HCT116 (cell line): Measurements from ENCODE around the gene KRIT1. TPM values are rescaled to one million over a fixed set of nuclear protein-coding genes. Genes with fewer than 3 reads are reported as not detected.

Source experiments
- ATAC-seq: fragments of 200-7000 bp; cut with Tn5 transposase; 2 replicates; pipeline ENCODE4 v1.9.1; 2020; ENCODE audit warnings: mild to moderate bottlenecking, moderate library complexity
- BruUV-seq: library from RNA; stranded (reverse); fragments of 400-500 nt; replicated peaks from 2 replicates; lab custom pipeline; 2021; lab: Mats Ljungman, UMichigan
- CTCF ChIA-PET: fragments of 300-600 bp; sonication (Branson Sonifier 250); formaldehyde crosslinking; loops from one replicate; lab custom pipeline; 2021; ENCODE audit warnings: antibody characterized with exemption; lab: Charles Lee
- POLR2A ChIA-PET: fragments of 300-600, 350-600 bp; sonication (Branson Sonifier 250); formaldehyde crosslinking; loops from one replicate; lab custom pipeline; 2021; ENCODE audit warnings: antibody characterized with exemption; lab: Charles Lee
- RAD21 ChIA-PET, 2 experiments: fragments of 300-600 bp; sonication (Branson Sonifier 250); formaldehyde crosslinking; loops; one replicate each; lab custom pipeline; 2023; ENCODE audit warnings: low total read pairs in 2 of 2; ENCODE audit not compliant: uncharacterized antibody in 2 of 2, unreplicated experiment in 2 of 2, low non-redundant PET in 1 of 2; lab: Charles Lee
- DNase-seq: peaks from one replicate; pipeline ENCODE4 v3.0.0-alpha.2; 2010; ENCODE audit warnings: low read depth, low spot score
- H2AFZ ChIP-seq: fragments of 200-600 bp; shearing (Covaris generic), sonication (generic); 2 replicates; pipeline ENCODE4 v1.6.1; 2017; ENCODE audit warnings: low read depth, mixed run types, mixed read lengths, antibody characterized with exemption, low read length; ENCODE audit not compliant: poor library complexity, severe bottlenecking
- H3K27ac ChIP-seq: 2 replicates; pipeline ENCODE4 v1.5.1; 2012; ENCODE audit warnings: low read depth, low read length
- H3K27me3 ChIP-seq: fragments of 200-600 bp; sonication (generic); 2 replicates; pipeline ENCODE4 v1.6.1; 2016; ENCODE audit warnings: mixed run types, low read length, mixed read lengths; ENCODE audit not compliant: insufficient read depth
- H3K36me3 ChIP-seq, 2 experiments: fragments of 200-500 bp in 1 of 2; fragments of 200-600 bp in 1 of 2; sonication (Bioruptor generic) in 1 of 2; sonication (generic) in 1 of 2; 2 replicates each; pipeline versions ENCODE4 v1.5.1 to v1.6.1; 2014 to 2016; ENCODE audit warnings: low read length in 2 of 2, inconsistent platforms in 1 of 2, mixed read lengths in 1 of 2, mixed run types in 1 of 2; ENCODE audit not compliant: insufficient read depth in 2 of 2, control insufficient read depth in 1 of 2
- H3K4me1 ChIP-seq, 2 experiments: fragments of 200-600 bp in 1 of 2; sonication (generic) in 1 of 2; 2 replicates each; pipeline versions ENCODE4 v1.5.1 to v1.6.1; 2012 to 2017; ENCODE audit warnings: low read length in 2 of 2, inconsistent platforms in 1 of 2, mild to moderate bottlenecking in 1 of 2, mixed read lengths in 1 of 2, mixed run types in 1 of 2, moderate library complexity in 1 of 2; ENCODE audit not compliant: insufficient read depth in 2 of 2, control insufficient read depth in 1 of 2
- H3K4me2 ChIP-seq: fragments of 200-600 bp; sonication (generic); 2 replicates; pipeline ENCODE4 v1.6.1; 2017; ENCODE audit warnings: mixed run types, low read length, mixed read lengths
- H3K4me3 ChIP-seq, 2 experiments: fragments of 200-600 bp in 1 of 2; sonication (generic) in 1 of 2; replicated peaks in 1 of 2; 2 replicates each; pipeline ENCODE4 v1.5.1; 2011 to 2016; ENCODE audit warnings: low read length in 2 of 2, control low read depth in 1 of 2, low read depth in 1 of 2, mild to moderate bottlenecking in 1 of 2, mixed read lengths in 1 of 2, mixed run types in 1 of 2
- H3K79me2 ChIP-seq: fragments of 200-600 bp; sonication (generic); 2 replicates; pipeline ENCODE4 v1.6.1; 2017; ENCODE audit warnings: mild to moderate bottlenecking, mixed run types, low read length, moderate library complexity, mixed read lengths; ENCODE audit not compliant: insufficient read depth
- H3K9ac ChIP-seq: fragments of 200-600 bp; sonication (generic); 2 replicates; pipeline ENCODE4 v1.6.1; 2016; ENCODE audit warnings: low read length, mixed read lengths
- H3K9me2 ChIP-seq: fragments of 200-600 bp; sonication (generic), shearing (Covaris generic); 2 replicates; pipeline ENCODE4 v1.6.1; 2017; ENCODE audit warnings: mixed run types, mild to moderate bottlenecking, moderate library complexity; ENCODE audit not compliant: insufficient read depth
- H3K9me3 ChIP-seq, 2 experiments: fragments of 200-500 bp in 1 of 2; fragments of 200-600 bp in 1 of 2; sonication (Bioruptor generic) in 1 of 2; sonication (generic) in 1 of 2; 2 replicates each; pipeline ENCODE4 v1.6.1; 2014 to 2017; ENCODE audit warnings: low read length in 2 of 2, mixed read lengths in 2 of 2, inconsistent platforms in 1 of 2, low read depth in 1 of 2, mild to moderate bottlenecking in 1 of 2, mixed run types in 1 of 2, moderate library complexity in 1 of 2; ENCODE audit not compliant: control insufficient read depth in 1 of 2, insufficient read depth in 1 of 2
- H4K20me1 ChIP-seq: fragments of 200-600 bp; sonication (generic), shearing (Covaris generic); 2 replicates; pipeline ENCODE4 v1.6.1; 2017; ENCODE audit warnings: mixed run types, mild to moderate bottlenecking, moderate library complexity; ENCODE audit not compliant: insufficient read depth
- EGR1 ChIP-seq: IDR thresholded peaks from 2 replicates; pipeline ENCODE4 v1.6.1; 2012; ENCODE audit warnings: low read depth
- EZH2 ChIP-seq: fragments of 200-600 bp; sonication (generic); IDR thresholded peaks from 2 replicates; pipeline ENCODE4 v1.6.1; 2017; ENCODE audit warnings: antibody characterized with exemption, mixed run types
- FOSL1 ChIP-seq: IDR thresholded peaks from 2 replicates; pipeline ENCODE4 v1.6.1; 2012; ENCODE audit warnings: low read depth
- POLR2A ChIP-seq: IDR thresholded peaks from 2 replicates; pipeline ENCODE4 v1.7.0; 2011; ENCODE audit warnings: borderline replicate concordance; ENCODE audit not compliant: insufficient read depth, insufficient read length; ENCODE audit errors: extremely low read depth
- RAD21 ChIP-seq: IDR thresholded peaks from 2 replicates; pipeline ENCODE4 v1.6.1; 2012; ENCODE audit warnings: low read depth, mild to moderate bottlenecking
- SP1 ChIP-seq: IDR thresholded peaks from 2 replicates; pipeline ENCODE4 v1.6.1; 2012; ENCODE audit warnings: low read depth
- ZNF274 ChIP-seq: fragments of 200-500 bp; sonication (Bioruptor generic); IDR thresholded peaks from 2 replicates; pipeline ENCODE4 v1.6.1; 2014; ENCODE audit warnings: mild to moderate bottlenecking, low read depth, low read length, inconsistent platforms
- intact Hi-C: fragments of 100-400 bp; cut with micrococcal nuclease; formaldehyde crosslinking; loops from 2 replicates; pipeline ENCODE4 v1.10.0; 2022
- total RNA-seq: library from RNA; stranded (reverse); gene quantifications from one replicate; pipeline ENCODE4 v1.2.1, GENCODE V29; 2021; ENCODE audit not compliant: unreplicated experiment
- TF ChIP-seq, protein P1 (sequence below): IDR thresholded peaks from 2 replicates; pipeline ENCODE4 v1.6.1; 2012
- TF ChIP-seq, protein P2 (sequence below): IDR thresholded peaks from 2 replicates; pipeline ENCODE4 v1.6.1; 2011; ENCODE audit warnings: mild to moderate bottlenecking, low read length, moderate library complexity; ENCODE audit not compliant: insufficient replicate concordance; ENCODE audit errors: extremely low read depth
- TF ChIP-seq, protein P3 (sequence below): IDR thresholded peaks from 2 replicates; pipeline ENCODE4 v1.6.1; 2012; ENCODE audit warnings: low read depth
- TF ChIP-seq, protein P4 (sequence below): IDR thresholded peaks from 2 replicates; pipeline ENCODE4 v1.6.1; 2012

Gene KRIT1
- total RNA-seq, 1 experiment from 2014 or later: 32.4 TPM

DNA sequence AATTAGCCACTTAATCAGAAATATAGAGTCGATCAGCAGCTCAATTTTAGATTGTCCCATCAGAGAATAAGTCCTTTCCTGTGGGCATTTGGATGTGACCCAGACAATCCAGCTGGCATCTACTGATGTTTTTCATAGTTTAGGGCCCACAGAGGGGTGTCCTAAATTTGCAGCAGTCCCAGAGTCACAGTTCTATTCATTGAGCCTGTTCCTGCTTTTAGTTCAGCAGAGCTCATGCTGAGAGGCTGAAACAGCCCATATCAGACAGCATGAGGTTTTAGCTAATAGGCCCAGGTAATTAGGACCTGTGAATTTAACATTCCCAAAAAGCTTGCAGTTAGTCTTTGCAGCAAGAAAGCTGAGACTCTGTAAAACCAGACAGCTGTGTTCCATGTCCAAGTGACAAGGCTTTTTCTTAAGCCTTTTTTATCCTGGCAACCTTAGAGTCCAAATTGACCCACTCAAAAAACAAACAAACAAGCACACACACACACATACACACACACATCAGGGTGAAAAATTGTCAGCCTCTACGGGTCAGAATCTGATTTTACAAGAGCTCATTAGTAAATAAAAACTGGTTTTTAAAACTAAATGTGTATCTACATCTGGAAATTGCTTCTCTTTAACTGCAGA lies 33.8 kb upstream of the KRIT1 start:
- ATAC-seq: no peak
- BruUV-seq: no TSS peak
- Histone ChIP-seq H3K9me3 (no peaks in the 10 kb centered on the region), H3K27ac (no peak overlapping the region), H3K4me3 (no peak overlapping the region), H3K79me2 (peaks cover 56% of the 10 kb centered on the region), H3K4me1 (no peaks in the 10 kb centered on the region), H2AFZ (no peak overlapping the region), H3K4me2 (no peak overlapping the region), H3K9ac (no peak overlapping the region), H4K20me1 (no peaks in the 10 kb centered on the region), H3K9me2 (no peaks in the 10 kb centered on the region), H3K36me3 (no peaks in the 10 kb centered on the region), H3K27me3 (no peaks in the 10 kb centered on the region)
- no peak for DNase-seq
- RAD21 ChIA-PET: no interaction called here
- TF ChIP-seq EGR1 (no peak), FOSL1 (no peak), POLR2A (no peak), EZH2 (no peak), SP1 (no peak), ZNF274 (no peak), RAD21 (no peak)
- TF ChIP-seq, protein P1, sequence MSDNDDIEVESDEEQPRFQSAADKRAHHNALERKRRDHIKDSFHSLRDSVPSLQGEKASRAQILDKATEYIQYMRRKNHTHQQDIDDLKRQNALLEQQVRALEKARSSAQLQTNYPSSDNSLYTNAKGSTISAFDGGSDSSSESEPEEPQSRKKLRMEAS: no peak
- TF ChIP-seq, protein P2, sequence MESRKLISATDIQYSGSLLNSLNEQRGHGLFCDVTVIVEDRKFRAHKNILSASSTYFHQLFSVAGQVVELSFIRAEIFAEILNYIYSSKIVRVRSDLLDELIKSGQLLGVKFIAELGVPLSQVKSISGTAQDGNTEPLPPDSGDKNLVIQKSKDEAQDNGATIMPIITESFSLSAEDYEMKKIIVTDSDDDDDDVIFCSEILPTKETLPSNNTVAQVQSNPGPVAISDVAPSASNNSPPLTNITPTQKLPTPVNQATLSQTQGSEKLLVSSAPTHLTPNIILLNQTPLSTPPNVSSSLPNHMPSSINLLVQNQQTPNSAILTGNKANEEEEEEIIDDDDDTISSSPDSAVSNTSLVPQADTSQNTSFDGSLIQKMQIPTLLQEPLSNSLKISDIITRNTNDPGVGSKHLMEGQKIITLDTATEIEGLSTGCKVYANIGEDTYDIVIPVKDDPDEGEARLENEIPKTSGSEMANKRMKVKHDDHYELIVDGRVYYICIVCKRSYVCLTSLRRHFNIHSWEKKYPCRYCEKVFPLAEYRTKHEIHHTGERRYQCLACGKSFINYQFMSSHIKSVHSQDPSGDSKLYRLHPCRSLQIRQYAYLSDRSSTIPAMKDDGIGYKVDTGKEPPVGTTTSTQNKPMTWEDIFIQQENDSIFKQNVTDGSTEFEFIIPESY: no peak
- TF ChIP-seq, protein P3, sequence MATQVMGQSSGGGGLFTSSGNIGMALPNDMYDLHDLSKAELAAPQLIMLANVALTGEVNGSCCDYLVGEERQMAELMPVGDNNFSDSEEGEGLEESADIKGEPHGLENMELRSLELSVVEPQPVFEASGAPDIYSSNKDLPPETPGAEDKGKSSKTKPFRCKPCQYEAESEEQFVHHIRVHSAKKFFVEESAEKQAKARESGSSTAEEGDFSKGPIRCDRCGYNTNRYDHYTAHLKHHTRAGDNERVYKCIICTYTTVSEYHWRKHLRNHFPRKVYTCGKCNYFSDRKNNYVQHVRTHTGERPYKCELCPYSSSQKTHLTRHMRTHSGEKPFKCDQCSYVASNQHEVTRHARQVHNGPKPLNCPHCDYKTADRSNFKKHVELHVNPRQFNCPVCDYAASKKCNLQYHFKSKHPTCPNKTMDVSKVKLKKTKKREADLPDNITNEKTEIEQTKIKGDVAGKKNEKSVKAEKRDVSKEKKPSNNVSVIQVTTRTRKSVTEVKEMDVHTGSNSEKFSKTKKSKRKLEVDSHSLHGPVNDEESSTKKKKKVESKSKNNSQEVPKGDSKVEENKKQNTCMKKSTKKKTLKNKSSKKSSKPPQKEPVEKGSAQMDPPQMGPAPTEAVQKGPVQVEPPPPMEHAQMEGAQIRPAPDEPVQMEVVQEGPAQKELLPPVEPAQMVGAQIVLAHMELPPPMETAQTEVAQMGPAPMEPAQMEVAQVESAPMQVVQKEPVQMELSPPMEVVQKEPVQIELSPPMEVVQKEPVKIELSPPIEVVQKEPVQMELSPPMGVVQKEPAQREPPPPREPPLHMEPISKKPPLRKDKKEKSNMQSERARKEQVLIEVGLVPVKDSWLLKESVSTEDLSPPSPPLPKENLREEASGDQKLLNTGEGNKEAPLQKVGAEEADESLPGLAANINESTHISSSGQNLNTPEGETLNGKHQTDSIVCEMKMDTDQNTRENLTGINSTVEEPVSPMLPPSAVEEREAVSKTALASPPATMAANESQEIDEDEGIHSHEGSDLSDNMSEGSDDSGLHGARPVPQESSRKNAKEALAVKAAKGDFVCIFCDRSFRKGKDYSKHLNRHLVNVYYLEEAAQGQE: no peak
- TF ChIP-seq, protein P4, sequence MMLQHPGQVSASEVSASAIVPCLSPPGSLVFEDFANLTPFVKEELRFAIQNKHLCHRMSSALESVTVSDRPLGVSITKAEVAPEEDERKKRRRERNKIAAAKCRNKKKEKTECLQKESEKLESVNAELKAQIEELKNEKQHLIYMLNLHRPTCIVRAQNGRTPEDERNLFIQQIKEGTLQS: no peak
- intact Hi-C loops: no loop called here
- POLR2A ChIA-PET: no interaction called here
- CTCF ChIA-PET: no interaction called here
